CD4-positive, alpha-beta memory T cell (primary cell): Measurements from ENCODE around the gene UBE2Z. TPM values are rescaled to one million over a fixed set of nuclear protein-coding genes. Genes with fewer than 3 reads are reported as not detected.
A peak's percentile ranks its signal among the peaks of the same experiment; 100 is the strongest.

ENCODE experiments used
- CTCF ChIA-PET: fragments of 350-600 bp; sonication (Branson Sonifier 250); formaldehyde crosslinking; loops from one replicate; lab custom pipeline; 2021; ENCODE audit warnings: inconsistent platforms; ENCODE audit not compliant: partially characterized antibody; lab: Charles Lee
- POLR2A ChIA-PET: fragments of 350-600 bp; sonication (Branson Sonifier 250); formaldehyde crosslinking; loops from one replicate; lab custom pipeline; 2021; ENCODE audit not compliant: partially characterized antibody; lab: Charles Lee
- DNase-seq, 5 donors: peaks; one replicate each; pipeline versions ENCODE4 v3.0.0 to v3.0.0-alpha.2; 2020 to 2022; ENCODE audit warnings: mixed read lengths in 1 of 5
- H3K27ac ChIP-seq: one replicate; pipeline ENCODE4 v1.7.0; 2013; ENCODE audit warnings: low read depth, low read length
- H3K27me3 ChIP-seq: 2 replicates; pipeline ENCODE4 v1.7.0; 2013; ENCODE audit warnings: mild to moderate bottlenecking, low read length, moderate library complexity; ENCODE audit not compliant: insufficient read depth
- H3K36me3 ChIP-seq: 2 replicates; pipeline ENCODE4 v1.7.0; 2013; ENCODE audit warnings: mild to moderate bottlenecking, low read length, moderate library complexity; ENCODE audit not compliant: insufficient read depth
- H3K4me1 ChIP-seq: 2 replicates; pipeline ENCODE4 v1.7.0; 2013; ENCODE audit warnings: mild to moderate bottlenecking, low read length, moderate library complexity; ENCODE audit not compliant: insufficient read depth
- H3K4me3 ChIP-seq, 2 donors: one replicate each; pipeline ENCODE4 v1.7.0; 2013; ENCODE audit warnings: low read length in 2 of 2, mild to moderate bottlenecking in 1 of 2
- H3K9me3 ChIP-seq, 2 donors: one replicate each; pipeline ENCODE4 v1.7.0; 2013; ENCODE audit warnings: low read length in 2 of 2, control low read depth in 1 of 2; ENCODE audit not compliant: control insufficient read depth in 1 of 2
- H3K27ac Mint-ChIP-seq, 7 donors: one replicate each; pipeline ENCODE4 v1.8.0; 2020 to 2021; ENCODE audit warnings: mixed read lengths in 7 of 7, mild to moderate bottlenecking in 6 of 7, inconsistent platforms in 3 of 7, moderate library complexity in 3 of 7
- H3K27me3 Mint-ChIP-seq, 2 donors: one replicate each; pipeline ENCODE4 v1.8.0; 2020 to 2021; ENCODE audit warnings: mixed read lengths in 2 of 2
- H3K36me3 Mint-ChIP-seq, 2 donors: one replicate each; pipeline ENCODE4 v1.8.0; 2020 to 2021; ENCODE audit warnings: mixed read lengths in 2 of 2, inconsistent platforms in 1 of 2, mild to moderate bottlenecking in 1 of 2
- H3K4me1 Mint-ChIP-seq, 4 donors: one replicate each; pipeline ENCODE4 v1.8.0; 2020 to 2021; ENCODE audit warnings: mixed read lengths in 4 of 4, mild to moderate bottlenecking in 1 of 4
- H3K4me3 Mint-ChIP-seq, 8 donors: one replicate each; pipeline ENCODE4 v1.8.0; 2020 to 2021; ENCODE audit warnings: mixed read lengths in 8 of 8, mild to moderate bottlenecking in 7 of 8, moderate library complexity in 6 of 8, inconsistent platforms in 3 of 8
- H3K9me3 Mint-ChIP-seq, 8 donors: one replicate each; pipeline ENCODE4 v1.8.0; 2020 to 2021; ENCODE audit warnings: mixed read lengths in 8 of 8, mild to moderate bottlenecking in 5 of 8, inconsistent platforms in 3 of 8, moderate library complexity in 1 of 8
- intact Hi-C: fragments of 100-400 bp; cut with micrococcal nuclease; formaldehyde crosslinking; loops from one replicate; pipeline ENCODE4 v1.15.1; 2023
- polyA plus RNA-seq, 2 donors: library from polyadenylated mRNA; unstranded; fragments of 300-500 nt; fragmentation: Illumina TruSeq; gene quantifications; one replicate each; pipeline ENCODE4 v1.2.3, GENCODE V29; 2021
- total RNA-seq, 2 experiments: library from RNA; stranded (reverse); gene quantifications; one replicate each; pipeline ENCODE4 v1.2.3, GENCODE V29; 2021

UBE2Z gene
- total and polyA plus RNA-seq, 4 experiments from 2014 or later = 69.8 to 105 (median 87.5) TPM

DNA sequence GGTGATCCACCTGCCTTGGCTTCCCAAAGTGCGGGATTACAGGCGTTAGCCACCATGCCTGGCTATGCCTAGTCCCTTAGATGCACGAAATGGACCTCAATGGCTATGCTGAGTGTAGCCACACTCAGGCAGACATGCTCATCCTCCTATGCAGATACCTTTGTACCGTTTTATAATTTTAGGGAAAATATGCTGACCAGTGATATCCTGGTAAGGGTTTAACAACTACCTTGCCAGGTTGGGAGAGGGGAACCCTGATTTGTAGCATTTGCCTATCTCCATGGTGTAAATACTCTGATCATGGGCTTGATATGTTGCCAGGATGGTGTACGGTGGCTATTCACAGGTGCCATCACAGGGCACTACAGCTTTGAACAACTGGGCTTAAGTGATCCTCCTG is 43.4 kb downstream of the UBE2Z start:
- Mint-ChIP-seq H3K9me3 (peaks cover 0 to 2% (median 0%) of the 10 kb centered on the region in 8 donors), H3K27me3 (peaks cover 5 to 20% of the 10 kb centered on the region in 2 donors), H3K36me3 (no peaks in the 10 kb centered on the region), H3K4me1 (peaks cover 0 to under 1% (median 0%) of the 10 kb centered on the region in 4 donors), H3K27ac (no peak overlapping the region), H3K4me3 (no peak overlapping the region)
- intact Hi-C loops = no loop called here
- no peaks in the 10 kb centered on the region for H3K9me3 ChIP-seq
- POLR2A ChIA-PET = no interaction called here
- no peaks in the 10 kb centered on the region for H3K36me3 ChIP-seq
- CTCF ChIA-PET = no interaction called here
- no peak overlapping the region for H3K4me3 ChIP-seq
- DNase-seq = no peak
- no peaks in the 10 kb centered on the region for H3K4me1 ChIP-seq
- no peak overlapping the region for H3K27ac ChIP-seq
- H3K27me3 ChIP-seq = no peaks in the 10 kb centered on the region

DNA sequence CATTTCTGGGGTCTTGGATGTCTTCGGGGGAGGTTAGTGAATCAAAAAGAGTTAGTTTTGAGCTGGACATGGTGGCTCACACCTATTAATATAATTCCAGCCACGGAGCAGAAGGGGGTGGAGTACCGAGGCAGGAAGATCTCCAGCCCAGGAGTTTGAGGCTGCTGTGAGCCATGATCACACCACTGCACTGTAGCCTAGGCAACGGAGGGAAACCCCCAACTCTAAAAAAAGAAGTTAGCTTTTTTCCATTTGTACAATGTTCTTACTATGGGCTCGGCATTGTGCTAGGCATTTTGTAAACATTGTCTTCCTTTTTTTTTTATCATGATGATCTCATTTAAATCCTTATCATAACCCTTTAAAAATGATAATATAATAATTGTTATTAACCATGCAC is 44.7 kb downstream of the UBE2Z start:
- H3K36me3 ChIP-seq = no peaks in the 10 kb centered on the region
- no peaks in the 10 kb centered on the region for H3K27me3 ChIP-seq
- H3K4me1 ChIP-seq = no peaks in the 10 kb centered on the region
- ChIA-PET POLR2A (no interaction called here), CTCF (interaction anchor here (0.7 kb wide), 1 partner anchor 18 kb away, joined by 3 read pairs; no protein-coding TSS in a partner anchor)
- H3K36me3 Mint-ChIP-seq = no peaks in the 10 kb centered on the region
- H3K9me3 Mint-ChIP-seq = peaks cover 0 to under 1% (median 0%) of the 10 kb centered on the region in 8 donors
- no peak overlapping the region for H3K4me3 ChIP-seq
- H3K4me3 Mint-ChIP-seq = no peak overlapping the region
- intact Hi-C loops = no loop called here
- no peak for DNase-seq
- H3K9me3 ChIP-seq = no peaks in the 10 kb centered on the region
- H3K27ac ChIP-seq = no peak overlapping the region
- no peak overlapping the region for H3K27ac Mint-ChIP-seq
- peaks cover 8 to 18% of the 10 kb centered on the region in 2 donors for H3K27me3 Mint-ChIP-seq
- H3K4me1 Mint-ChIP-seq = peaks cover 0 to 2% (median 0%) of the 10 kb centered on the region in 4 donors

DNA sequence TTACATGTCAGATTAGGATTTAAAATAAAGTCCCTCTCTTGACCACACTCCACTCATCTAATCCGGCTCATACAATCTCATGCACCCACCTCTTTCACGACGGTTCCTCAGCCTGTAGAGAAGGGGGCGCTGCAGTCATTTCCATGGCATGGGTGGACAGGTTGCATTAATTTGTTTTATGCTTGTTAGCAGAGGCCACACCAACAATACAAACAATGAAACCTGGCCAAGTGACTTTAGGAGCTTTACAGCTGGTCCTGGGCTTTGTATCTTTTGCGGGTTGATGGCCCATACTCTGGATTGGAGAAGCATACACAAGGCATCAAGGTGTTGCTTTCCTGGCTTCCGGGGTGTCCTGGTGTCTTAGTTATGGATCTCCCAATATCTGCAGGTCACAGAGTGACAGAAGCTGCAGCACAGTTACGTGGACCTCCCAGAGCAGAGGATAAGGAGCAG is 46.1 kb downstream of the UBE2Z start:
- POLR2A ChIA-PET = no interaction called here
- H3K4me1 Mint-ChIP-seq = peaks cover 0 to 2% (median under 1%) of the 10 kb centered on the region in 4 donors
- H3K27me3 Mint-ChIP-seq = peaks cover 11 to 25% of the 10 kb centered on the region in 2 donors
- no peaks in the 10 kb centered on the region for H3K36me3 Mint-ChIP-seq
- Histone ChIP-seq H3K36me3 (no peaks in the 10 kb centered on the region), H3K4me1 (no peaks in the 10 kb centered on the region), H3K27me3 (no peaks in the 10 kb centered on the region), H3K4me3 (no peak overlapping the region), H3K9me3 (no peaks in the 10 kb centered on the region), H3K27ac (no peak overlapping the region)
- intact Hi-C loops = no loop called here
- CTCF ChIA-PET = no interaction called here
- no peak overlapping the region for H3K4me3 Mint-ChIP-seq
- DNase-seq = no peak
- H3K27ac Mint-ChIP-seq = no peak overlapping the region
- no peaks in the 10 kb centered on the region for H3K9me3 Mint-ChIP-seq

DNA sequence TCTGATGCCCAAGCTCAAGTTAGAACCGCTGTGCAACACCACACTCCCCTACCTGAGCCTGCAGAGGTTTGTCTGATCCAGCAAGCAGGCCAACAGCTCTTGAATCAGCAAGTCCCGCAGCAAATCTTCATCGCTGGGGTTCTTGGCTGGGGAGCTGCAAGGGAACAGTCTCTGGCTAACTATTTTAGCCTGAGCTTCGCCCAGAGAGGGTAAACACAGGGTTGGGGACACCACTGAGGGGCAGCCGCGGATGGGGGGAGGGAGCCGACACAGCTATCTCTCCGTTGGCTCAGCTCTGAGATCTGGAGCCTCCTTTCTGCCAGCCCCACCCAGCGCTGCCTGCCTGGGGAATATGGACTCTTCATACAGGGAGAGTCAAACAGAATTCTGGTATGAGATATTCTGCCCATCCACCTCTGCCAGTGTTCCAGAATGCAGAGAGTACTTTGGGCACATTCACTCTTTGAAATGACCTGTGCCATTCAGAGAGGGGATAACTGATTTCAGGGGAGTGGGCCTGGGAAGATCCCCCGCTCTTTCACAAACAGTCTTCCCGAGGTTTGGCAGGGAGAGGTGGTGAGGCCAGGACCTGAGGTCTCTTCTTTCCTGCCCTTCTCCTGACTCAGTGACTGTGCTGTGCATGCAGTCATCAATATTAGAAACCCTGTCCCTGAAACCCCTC is 52.8 kb downstream of the UBE2Z start:
- intact Hi-C loops = no loop called here
- CTCF ChIA-PET = no interaction called here
- peaks cover 3% of the 10 kb centered on the region for H3K27me3 ChIP-seq
- no peaks in the 10 kb centered on the region for H3K36me3 Mint-ChIP-seq
- no peaks in the 10 kb centered on the region for H3K9me3 Mint-ChIP-seq
- H3K9me3 ChIP-seq = no peaks in the 10 kb centered on the region
- peaks cover 26 to 32% of the 10 kb centered on the region in 2 donors for H3K27me3 Mint-ChIP-seq
- H3K4me3 Mint-ChIP-seq = no peak overlapping the region
- H3K4me1 Mint-ChIP-seq = peaks cover 0 to 4% (median under 1%) of the 10 kb centered on the region in 4 donors
- no peak overlapping the region for H3K27ac ChIP-seq
- H3K27ac Mint-ChIP-seq = no peak overlapping the region
- no peaks in the 10 kb centered on the region for H3K4me1 ChIP-seq
- H3K4me3 ChIP-seq = no peak overlapping the region
- POLR2A ChIA-PET = no interaction called here
- DNase-seq = no peak
- no peaks in the 10 kb centered on the region for H3K36me3 ChIP-seq

DNA sequence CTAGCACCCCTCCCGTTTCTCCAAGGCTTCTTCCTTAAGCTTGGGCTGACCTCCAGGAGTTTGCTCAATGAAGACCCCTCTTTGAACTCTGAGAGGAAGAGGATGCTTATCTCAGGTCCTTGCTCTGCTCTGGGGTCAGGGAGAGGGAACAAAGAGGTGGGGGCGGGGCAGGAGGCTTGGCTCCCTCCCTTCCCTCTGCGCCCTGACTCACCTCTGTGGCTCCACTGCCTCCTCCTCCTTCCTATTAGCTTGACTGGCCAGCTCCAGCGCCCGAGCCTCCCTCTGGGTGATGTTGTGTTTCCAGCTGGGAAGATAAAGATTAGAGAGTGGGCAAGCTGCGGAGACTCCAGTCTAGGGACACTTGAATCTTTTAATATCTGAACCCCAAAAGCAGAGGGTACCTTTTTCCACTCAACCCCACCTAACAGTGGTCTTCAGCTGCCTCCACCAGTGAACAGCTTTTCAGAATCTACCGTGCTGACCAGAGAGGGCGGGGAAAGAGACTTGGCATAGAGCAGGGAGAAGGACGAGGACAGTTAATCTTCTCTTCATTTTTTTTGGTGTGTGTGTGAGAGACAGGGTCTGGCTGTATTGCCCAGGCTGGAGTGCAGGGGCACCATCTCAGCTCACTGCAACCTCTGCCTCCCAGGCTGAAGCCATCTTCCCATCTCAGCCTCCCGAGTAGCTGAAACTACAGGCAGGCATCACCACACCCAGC is 53.5 kb downstream of the UBE2Z start:
- POLR2A ChIA-PET = no interaction called here
- H3K36me3 ChIP-seq = no peaks in the 10 kb centered on the region
- peaks cover 3% of the 10 kb centered on the region for H3K27me3 ChIP-seq
- Mint-ChIP-seq H3K9me3 (no peaks in the 10 kb centered on the region), H3K27me3 (peaks cover 23 to 30% of the 10 kb centered on the region in 2 donors), H3K4me1 (peaks cover 0 to 4% (median 0%) of the 10 kb centered on the region in 4 donors), H3K36me3 (no peaks in the 10 kb centered on the region), H3K4me3 (no peak overlapping the region), H3K27ac (no peak overlapping the region)
- intact Hi-C loops = no loop called here
- H3K4me3 ChIP-seq = no peak overlapping the region
- no peaks in the 10 kb centered on the region for H3K4me1 ChIP-seq
- DNase-seq = no peak
- H3K9me3 ChIP-seq = no peaks in the 10 kb centered on the region
- CTCF ChIA-PET = no interaction called here
- no peak overlapping the region for H3K27ac ChIP-seq

DNA sequence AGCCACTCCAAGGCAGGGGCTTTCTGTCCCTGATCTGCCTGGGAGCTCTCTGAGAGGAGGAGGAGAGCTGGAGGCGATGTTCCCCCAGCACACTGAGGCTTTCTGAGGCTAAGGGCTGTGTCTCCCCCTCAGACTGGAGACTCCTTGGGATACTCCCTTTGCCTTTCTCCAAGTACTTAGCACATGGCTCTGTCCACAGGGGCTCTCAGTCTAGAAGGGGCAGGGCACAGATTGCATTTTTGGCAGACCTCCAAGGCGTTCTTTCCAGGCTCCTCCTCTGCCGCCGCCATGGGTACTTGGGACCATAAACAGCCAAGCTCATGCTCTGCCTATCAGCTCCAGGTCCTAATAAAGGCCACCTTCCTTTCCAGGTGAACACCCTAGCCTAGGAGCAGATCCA is 62.0 kb downstream of the UBE2Z start:
- Histone ChIP-seq H3K4me3 (no peak overlapping the region), H3K36me3 (no peaks in the 10 kb centered on the region), H3K27me3 (no peaks in the 10 kb centered on the region), H3K4me1 (no peaks in the 10 kb centered on the region), H3K9me3 (no peaks in the 10 kb centered on the region), H3K27ac (no peak overlapping the region)
- intact Hi-C loops = no loop called here
- Mint-ChIP-seq H3K27ac (no peak overlapping the region), H3K4me1 (no peaks in the 10 kb centered on the region), H3K9me3 (no peaks in the 10 kb centered on the region), H3K4me3 (no peak overlapping the region), H3K36me3 (no peaks in the 10 kb centered on the region), H3K27me3 (peaks cover 26 to 35% of the 10 kb centered on the region in 2 donors)
- DNase-seq = no peak
- CTCF ChIA-PET = interaction anchor here (1.1 kb wide), 1 partner anchor 17 kb away, joined by 3 read pairs; no protein-coding TSS in a partner anchor
- POLR2A ChIA-PET = no interaction called here

DNA sequence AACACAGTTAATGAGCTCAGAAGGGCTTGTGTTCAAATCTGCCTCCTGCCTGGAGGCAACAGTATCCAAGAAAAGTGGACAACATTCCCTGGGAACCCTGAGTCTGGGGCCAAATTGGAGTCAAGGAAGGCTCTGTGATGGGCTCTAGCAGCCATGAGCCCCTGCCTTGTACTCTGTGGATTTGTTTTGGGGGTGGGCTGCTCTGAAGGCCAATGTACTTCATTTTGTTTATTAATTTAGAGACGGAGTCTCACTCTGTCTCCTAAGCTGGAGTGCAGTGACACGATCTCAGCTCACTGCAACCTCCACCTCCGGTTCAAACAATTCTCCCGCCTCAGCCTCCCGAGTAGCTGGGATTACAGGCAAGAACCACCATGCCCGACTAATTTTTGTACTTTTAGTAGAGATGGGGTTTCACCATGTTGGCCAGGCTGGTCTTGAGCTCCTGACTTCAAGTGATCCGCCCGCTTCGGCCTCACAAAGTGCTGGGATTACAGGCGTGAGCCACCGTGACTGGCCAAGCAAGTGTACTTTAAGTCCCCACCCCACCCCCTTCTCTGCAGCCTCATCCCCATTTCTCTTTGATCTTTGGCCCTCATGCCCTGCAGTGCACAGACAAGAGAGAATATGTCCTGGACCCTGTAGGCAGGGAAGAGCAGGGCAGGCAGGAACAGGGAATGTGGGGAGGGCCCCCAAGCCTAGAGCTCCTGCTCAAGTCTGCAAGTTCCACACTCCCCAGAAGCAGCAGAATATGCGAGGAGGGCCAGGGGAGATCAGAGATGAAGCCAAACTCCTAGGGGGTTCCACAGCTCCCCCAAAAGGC is 62.9 kb downstream of the UBE2Z start:
- Histone ChIP-seq H3K27ac (no peak overlapping the region), H3K4me1 (no peaks in the 10 kb centered on the region), H3K36me3 (no peaks in the 10 kb centered on the region), H3K4me3 (no peak overlapping the region), H3K9me3 (no peaks in the 10 kb centered on the region), H3K27me3 (no peaks in the 10 kb centered on the region)
- ChIA-PET CTCF (interaction anchor here (1.1 kb wide), 1 partner anchor 18 kb away, joined by 3 read pairs; no protein-coding TSS in a partner anchor), POLR2A (no interaction called here)
- no peak for DNase-seq
- intact Hi-C loops = no loop called here
- Mint-ChIP-seq H3K27ac (no peak overlapping the region), H3K4me3 (peak overlapping the region in 1 of 8 donors; percentile 21), H3K36me3 (no peaks in the 10 kb centered on the region), H3K4me1 (no peaks in the 10 kb centered on the region), H3K27me3 (peaks cover 23 to 33% of the 10 kb centered on the region in 2 donors), H3K9me3 (no peaks in the 10 kb centered on the region)
